ENCODE measurements around the gene CREG1.
"Not testable (repeated sequence)": the region's sequence is repeated elsewhere in the genome, so short reads cannot be mapped to it uniquely, and the experiment has no call there.

CREG1 gene

GRCh38 chr1:167563579-167564246 is 10.2 kb upstream of the CREG1 start:
- no peak for DNase-seq

- no peak for DNase-seq
These were observed 9.1 kb upstream of the CREG1 start for GRCh38 chr1:167562702-167563101.

DNA sequence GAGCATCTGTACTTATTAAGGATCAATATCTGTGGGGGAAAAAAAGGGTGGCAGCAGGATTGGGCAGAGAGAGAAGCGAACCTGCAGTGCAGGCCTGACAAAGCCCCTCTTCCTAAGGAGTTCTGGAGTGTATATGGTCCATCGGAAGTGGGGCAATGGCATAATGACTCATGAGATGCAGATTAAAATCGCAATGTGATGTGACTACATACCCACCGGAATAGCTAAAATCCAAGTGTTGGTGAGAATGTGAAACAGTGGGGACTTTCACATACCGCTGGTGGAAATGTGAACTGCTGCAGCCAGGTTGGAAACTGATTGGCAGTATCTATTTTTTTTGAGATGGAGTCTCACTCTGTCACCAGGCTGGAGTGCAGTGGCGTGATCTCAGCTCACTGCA is 8.2 kb upstream of the CREG1 start:
- no peak for DNase-seq

DNA sequence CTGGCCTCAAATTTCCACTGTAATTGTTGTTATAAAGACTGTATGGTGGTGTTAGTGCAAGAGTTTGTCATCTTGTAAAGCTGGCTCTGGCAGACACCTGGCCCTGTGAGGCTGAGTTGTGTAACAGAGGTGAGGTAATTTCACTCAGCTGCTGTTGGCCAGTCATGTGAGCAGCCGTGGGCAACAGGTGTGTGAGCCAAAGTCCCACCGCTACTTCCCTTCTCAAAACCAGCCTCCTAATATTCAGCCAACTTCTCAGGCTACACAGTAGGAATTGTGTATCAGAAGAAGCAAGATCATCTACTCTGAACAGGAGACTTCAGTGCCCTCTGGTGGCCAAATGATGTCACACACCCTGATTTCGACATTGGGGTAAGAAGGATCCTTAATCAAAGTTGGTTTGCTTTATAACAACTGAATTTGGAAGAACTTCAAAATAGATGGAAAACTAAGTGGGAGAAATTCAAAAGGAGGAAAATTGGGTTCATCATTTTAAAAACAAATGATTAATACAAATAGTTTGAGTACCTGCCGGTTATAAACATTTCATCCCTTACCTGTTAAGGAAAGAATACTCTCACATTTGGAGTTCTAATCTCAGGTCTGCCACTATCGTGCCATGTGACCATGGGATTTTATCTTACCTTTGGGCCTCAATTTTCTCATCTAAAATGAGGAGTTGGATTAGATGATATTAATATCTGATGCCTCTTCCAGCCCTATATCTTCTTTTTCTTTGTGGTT is 2.6 kb upstream of the CREG1 start:
- peak; percentile 21 for DNase-seq

DNA sequence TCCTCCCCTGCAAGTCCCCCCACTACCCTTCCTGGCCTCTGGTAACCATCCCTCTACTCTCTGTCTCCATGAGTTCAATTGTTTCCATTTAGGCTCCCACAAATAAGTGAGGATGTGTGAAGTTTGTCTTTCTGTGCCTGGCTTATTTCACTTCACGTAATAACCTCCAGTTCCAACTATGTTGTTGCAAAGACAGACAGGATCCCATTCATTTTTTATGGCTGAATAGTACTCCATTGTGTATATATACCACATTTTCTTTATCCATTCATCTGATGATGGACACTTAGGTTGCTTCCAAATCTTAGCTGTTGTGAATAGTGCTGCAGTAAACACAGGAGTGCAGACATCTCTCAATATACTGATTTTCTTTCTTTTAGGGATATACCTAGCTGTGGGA is 1.5 kb upstream of the CREG1 start:
- DNase-seq = not testable (repeated sequence)

DNA sequence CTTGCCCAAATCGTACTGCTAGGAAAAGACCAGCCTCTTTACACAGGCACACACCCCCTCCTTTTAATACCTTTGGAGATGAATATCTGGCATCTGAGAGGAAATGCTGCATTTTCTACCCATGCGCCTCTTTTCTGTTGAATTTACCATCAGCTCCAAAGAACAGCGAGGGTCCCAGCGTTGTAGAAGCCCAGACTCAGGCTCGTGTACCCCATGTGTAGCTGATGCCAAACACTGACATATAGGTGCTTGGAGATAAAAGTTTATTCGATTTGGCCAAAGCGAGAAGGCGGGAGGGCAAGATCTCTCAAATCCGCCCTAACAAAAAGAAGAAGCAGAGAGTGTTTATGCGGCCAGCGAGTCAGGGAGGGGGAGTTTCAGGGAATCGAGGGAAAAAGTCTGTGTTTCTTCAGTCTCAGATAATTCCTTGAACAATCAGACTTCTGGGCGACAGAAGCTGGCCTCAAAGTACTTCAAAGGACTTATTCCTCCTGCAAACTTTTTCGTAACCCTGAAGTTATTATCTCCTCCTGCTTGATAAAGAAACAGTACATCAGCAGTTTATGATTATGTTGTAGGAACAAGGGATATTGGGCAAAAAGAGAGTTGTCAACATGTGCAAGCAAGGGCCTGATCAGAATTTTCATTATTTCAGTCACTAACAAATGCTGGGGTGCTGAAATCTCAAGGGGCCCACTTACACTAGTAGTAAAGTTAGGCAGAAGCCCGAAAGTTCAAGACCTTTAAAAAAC is 642 bp upstream of the CREG1 start:
- DNase-seq = no peak

- no peak for DNase-seq
These were observed 2.2 kb downstream of the CREG1 start for GRCh38 chr1:167551362-167551761.

- DNase-seq = no peak
These were observed 5.3 kb downstream of the CREG1 start for GRCh38 chr1:167548059-167548932.

DNA sequence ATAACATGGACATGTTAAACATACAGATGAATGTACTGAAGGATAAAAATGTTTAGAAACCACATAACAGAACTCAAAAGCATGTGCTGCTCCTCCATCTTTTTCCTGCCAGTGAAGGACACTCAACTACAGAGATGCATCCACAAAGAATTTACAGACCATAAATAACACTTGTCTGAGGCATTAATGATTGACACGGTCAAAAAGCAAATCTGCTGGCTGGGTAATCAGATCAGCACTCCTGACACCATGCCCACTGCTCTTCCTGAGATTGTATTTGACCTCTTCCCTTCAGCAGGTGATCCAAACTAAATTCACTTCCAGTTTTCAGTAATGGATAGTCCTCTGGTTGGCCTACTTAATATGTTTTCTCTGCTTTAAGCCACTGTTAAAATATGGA is 6.6 kb downstream of the CREG1 start:
- DNase-seq = no peak

DNA sequence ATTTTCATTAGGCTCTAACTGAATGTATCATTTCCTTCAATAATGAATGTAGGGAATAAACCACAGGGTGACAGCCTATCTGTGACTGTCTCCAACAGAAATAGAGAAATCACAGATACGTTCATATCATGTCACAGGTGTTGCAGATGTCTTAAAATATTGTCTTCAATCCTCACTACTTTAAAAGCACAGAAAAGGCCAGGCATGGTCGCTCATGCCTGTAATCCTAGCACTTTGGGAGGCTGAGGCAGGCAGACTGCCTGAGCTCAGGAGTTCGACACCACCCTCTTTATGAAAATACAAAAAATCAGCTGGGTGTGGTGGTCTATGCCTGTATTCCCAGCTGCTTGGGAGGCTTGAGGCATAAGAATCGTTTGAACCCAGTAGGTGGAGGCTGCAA is 8.2 kb downstream of the CREG1 start:
- DNase-seq = no peak

DNA sequence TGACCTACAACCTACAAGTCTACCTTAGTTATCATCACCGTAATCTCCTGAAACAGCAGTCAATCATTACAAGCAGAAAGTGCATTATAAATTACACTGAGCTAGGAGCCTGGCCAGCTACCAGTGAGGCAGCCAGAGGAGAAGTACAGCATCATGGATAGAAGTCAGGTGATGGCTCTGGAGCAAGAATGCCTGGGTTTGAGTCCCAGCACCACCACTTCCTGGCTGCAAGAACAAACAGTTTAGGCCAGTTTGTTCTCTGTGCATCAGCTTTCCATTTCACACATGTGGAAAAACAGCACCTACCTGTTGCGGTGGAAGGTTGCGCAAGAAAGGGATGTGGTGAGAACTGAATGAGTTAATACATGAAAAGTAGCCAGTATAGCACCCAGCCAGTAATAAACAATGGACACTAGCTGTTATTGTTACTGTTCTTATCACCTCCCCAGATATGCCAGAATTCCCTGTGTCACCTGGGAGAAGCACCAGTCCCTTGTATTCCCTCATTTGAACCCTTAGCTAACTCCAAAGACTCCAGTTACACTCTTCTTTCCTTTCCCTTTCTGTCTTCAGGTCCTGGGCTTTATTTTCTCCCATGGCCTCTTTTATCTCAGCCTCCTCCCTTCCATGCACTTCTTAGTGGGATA is 9.0 kb downstream of the CREG1 start:
- no peak for DNase-seq

- DNase-seq = no peak
These were observed 10.2 kb downstream of the CREG1 start for GRCh38 chr1:167543199-167543990.

DNA sequence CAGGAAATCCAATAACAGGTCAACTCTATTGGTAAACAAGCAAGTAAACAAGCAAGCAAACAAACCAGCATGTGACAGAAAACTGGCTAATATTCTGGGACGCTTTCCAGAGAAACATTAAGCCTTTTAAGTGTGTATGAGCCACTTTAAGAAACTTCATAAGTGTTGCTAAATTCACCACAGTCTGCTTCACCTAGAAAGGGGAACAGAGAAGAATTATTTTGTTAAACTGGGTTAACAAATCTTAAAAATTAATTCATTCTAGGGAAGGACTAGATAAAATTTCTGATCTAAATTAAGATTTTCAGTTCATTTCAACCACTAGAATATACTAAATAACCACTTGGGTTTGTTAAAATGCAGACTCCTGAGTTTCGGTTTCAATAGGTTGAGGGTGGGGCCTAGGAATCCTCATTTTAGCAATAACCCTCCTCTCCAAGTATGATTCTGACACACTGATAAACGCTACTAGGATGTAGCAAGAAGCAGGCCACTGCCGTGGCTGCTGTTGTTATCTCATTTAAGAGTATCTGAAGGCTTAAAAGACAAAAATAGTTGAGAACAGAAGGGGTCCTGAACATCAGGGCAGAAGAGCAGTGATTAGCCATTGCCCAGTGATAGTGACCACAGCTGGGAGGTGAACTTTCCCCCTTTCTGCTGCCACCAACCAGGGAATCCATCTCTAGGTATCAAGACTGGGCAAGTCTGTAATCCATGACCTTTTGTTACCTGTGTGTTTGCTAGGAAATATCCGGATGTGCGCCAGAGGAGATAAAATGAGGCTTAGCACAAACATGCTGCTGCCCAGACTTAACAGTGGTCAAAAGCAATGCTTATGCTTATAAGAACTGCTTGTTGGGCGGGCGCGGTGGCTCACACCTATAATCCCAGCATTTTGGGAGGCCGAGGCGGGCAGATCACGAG is 11.2 kb downstream of the CREG1 start:
- DNase-seq = no peak

DNA sequence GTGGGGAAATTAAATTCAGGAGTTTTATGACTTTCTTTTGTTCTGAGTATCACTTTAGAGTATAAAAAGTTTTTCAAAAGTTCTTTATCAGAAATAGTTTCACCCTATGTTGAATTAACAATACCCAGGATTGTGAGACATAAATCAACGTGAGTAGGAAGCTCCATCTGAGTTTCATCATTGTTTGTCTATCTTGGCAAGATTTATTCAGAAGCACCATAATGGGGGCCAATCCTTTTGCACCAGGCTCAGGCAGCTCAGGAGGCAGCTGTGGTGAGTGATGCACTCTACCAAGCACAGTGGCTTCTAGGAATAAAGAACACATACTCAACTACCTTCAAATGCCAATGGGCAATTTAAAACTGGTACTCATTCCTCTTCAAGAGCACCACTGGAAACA is 12.0 kb downstream of the CREG1 start:
- DNase-seq = no peak

DNA sequence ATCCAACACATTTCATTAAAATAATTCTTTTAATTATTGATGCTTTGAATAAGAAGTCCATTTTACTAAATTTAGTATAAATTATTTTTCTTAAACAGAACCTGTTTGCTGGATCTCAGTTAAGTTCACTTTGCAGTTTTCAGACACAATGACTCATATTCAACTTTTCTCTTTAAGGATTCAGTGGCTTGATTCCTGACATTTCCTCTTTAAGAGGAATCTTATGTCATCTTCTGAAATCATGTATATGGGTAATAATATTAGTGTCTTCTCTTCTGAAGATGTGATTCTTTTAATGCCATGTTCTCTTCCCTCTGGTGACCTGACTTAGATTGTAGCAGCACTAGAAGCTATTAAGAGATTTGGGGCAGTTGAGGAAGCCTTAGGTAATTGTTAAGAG is 12.6 kb downstream of the CREG1 start:
- DNase-seq = no peak

DNA sequence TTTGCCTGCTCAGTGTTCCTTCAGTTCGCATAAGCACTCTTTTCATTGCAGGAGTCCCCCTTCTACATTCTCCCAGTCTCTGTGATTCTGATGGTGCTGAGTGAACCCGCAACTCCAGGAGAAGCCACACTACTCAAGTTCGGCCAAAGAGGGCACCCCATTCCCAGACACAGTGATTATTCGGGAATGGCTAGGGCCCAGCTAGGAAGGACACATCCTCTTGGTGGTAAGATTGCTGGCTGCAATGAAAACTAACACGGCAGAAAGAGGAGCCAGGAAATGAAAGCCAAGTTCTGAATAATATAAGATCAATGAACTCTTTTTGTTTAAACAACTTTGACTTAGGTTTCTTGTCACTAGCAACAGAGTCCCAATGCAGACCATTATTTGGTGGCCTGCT is 14.9 kb downstream of the CREG1 start:
- DNase-seq = no peak

- peak; percentile 13 for DNase-seq
These were observed 19.7 kb downstream of the CREG1 start for GRCh38 chr1:167533851-167534300.

DNA sequence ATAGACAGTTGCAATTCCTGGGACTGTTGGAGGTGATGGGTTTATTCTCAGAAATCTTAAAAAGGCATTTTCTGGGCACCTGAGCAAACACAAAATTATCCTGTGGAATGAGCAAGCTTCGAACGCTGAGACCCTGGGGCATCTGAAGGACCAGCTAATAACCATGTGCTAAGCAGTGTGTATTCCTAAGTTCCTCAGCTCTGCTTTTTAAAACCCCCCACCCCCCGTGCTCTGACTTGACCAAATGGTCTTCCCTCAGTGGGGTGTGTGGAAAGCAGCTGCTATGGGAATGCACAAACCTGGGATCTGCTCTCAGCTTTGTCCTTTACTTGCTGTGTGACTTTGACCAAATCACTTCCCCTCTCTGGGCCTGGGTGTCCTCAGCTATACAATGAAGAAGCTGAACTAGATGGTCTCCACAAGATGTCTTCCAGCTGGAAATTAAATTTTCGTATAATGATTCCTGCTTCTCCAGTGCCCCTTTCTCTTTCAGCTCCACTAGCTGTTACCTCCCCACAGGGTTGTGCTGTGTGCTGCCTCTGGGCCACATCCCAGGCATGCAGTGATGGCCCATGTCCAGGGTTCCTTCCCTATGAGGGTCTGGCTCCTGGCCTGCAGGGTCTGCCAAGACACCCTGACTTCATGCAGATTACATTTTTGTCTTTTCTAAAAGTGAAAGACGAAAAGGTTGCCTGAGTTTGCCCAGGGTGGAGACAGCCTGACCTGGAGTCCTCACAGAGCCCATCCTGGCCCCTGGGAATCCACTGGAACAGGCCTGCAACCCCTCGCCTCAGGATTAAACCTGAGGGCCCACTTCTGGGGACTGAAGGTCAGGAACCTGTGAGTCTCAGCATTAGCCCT is 20.4 kb downstream of the CREG1 start:
- no peak for DNase-seq

DNA sequence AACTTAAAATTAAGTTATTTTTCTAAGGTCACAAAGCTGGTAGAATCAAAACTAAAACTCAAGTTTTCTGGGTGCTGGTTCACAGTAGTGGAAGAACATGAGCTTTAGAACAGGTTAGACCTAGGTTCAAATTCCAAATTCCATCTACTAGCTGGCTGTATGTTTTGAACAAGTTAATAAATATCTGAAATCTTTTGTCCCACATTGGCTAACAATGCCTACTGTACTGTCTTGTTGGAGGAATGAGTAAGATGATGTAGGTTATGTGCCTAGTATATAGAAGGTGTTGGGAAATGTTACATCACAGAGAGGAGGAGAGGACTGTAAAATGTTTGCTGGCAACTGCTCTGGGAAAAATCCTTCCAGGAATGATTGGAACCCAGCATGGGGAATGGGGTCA is 21.2 kb downstream of the CREG1 start:
- DNase-seq = no peak

All from NCI-H2081 treated with DMSO at 0.1 percent for 48 hours (cell line).